Neural crest cell (in vitro differentiated cells): ENCODE results near the gene FYB2. TPM values are rescaled to one million over a fixed set of nuclear protein-coding genes. Genes with fewer than 3 reads are reported as not detected.

Experiments used
- DNase-seq: peaks from one replicate; pipeline ENCODE4 v3.0.0; 2021; ENCODE audit warnings: low read depth, mixed read lengths, low spot score
- H3K27ac Mint-ChIP-seq: one replicate; pipeline ENCODE4 v1.8.0; 2021; ENCODE audit warnings: mild to moderate bottlenecking, mixed read lengths; ENCODE audit not compliant: unreplicated experiment
- H3K27me3 Mint-ChIP-seq: 2 replicates; pipeline ENCODE4 v1.8.0; 2021; ENCODE audit warnings: low read depth, mild to moderate bottlenecking, mixed read lengths
- H3K36me3 Mint-ChIP-seq: 2 replicates; pipeline ENCODE4 v1.8.0; 2021; ENCODE audit warnings: low read depth, mild to moderate bottlenecking, mixed read lengths
- H3K4me1 Mint-ChIP-seq: 2 replicates; pipeline ENCODE4 v1.8.0; 2021; ENCODE audit warnings: mixed read lengths
- H3K4me3 Mint-ChIP-seq: one replicate; pipeline ENCODE4 v1.8.0; 2021; ENCODE audit warnings: mild to moderate bottlenecking, mixed read lengths
- H3K9me3 Mint-ChIP-seq: 2 replicates; pipeline ENCODE4 v1.8.0; 2021; ENCODE audit warnings: mixed read lengths
- total RNA-seq: library from RNA; stranded (reverse); gene quantifications from 2 replicates; pipeline ENCODE4 v1.2.1, GENCODE V29; 2021
- TF ChIP-seq, protein P1 (sequence below): fragments of 200-600 bp; sonication (generic); conservative IDR thresholded peaks from 2 replicates; pipeline ENCODE4 v1.5.0; 2021; ENCODE audit warnings: antibody characterized with exemption, mild to moderate bottlenecking

FYB2 gene
- total RNA-seq, 1 donor from 2014 or later: not detected

DNA sequence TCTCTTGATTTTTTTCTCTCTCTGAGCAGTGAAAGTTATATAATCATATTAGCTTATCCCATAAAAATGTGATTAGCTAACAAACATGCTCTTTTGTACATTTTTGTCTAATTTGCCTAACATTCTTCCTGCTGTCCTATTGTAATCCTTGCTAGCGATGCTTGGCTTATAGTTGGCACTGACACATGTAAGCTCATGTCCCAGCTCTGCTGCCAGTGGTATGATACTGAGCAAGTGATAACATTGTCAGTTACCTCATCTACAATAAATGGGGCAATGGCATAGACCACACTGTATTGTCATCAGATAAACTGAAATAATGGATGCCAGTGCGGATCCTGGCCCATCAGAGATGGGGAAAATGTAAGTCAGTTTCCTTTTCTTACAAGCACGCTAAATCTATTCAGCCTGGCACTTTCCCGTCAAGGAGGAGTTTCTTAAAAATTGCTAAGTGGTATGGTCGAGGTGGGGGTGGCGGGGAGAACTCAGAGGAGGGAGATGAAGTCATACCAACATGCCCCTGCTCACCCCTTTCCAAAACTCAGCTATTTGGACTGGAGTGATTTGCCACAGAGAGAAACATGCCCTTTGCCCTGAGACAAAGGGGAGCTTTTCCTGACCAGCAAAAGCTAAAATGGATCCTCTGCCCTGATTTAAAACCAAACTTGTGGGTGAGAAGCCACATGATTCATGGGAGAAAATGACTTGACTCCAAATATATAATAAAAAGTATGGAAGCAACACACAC is 1.3 kb downstream of the FYB2 start:
- no peak for DNase-seq
- Mint-ChIP-seq H3K4me1 (peaks cover 16% of the 10 kb centered on the region), H3K27me3 (peaks cover 21% of the 10 kb centered on the region), H3K4me3 (no peak overlapping the region), H3K9me3 (peaks cover 8% of the 10 kb centered on the region), H3K27ac (no peak overlapping the region), H3K36me3 (no peaks in the 10 kb centered on the region)
- TF ChIP-seq, protein P1, sequence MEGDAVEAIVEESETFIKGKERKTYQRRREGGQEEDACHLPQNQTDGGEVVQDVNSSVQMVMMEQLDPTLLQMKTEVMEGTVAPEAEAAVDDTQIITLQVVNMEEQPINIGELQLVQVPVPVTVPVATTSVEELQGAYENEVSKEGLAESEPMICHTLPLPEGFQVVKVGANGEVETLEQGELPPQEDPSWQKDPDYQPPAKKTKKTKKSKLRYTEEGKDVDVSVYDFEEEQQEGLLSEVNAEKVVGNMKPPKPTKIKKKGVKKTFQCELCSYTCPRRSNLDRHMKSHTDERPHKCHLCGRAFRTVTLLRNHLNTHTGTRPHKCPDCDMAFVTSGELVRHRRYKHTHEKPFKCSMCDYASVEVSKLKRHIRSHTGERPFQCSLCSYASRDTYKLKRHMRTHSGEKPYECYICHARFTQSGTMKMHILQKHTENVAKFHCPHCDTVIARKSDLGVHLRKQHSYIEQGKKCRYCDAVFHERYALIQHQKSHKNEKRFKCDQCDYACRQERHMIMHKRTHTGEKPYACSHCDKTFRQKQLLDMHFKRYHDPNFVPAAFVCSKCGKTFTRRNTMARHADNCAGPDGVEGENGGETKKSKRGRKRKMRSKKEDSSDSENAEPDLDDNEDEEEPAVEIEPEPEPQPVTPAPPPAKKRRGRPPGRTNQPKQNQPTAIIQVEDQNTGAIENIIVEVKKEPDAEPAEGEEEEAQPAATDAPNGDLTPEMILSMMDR: no peak

DNA sequence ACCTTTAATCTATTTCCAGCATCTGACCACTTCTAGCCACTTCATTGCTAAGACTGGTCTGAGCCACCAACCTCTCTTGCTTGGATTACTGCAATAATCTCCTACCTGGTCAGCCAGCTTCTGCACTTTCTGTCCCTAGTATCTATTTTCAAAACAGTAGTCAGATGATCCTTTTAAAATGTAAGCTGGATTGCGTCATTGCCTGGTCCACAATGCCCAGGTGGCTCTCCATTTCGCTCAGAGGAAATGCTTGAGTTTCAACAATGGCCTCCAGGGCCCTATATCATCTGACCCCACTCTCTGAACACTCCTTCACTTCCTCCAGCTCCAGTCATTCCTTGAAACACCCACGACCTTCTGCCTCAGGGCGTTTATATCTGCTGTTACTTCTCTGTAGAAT is 2.3 kb downstream of the FYB2 start:
- H3K27me3 Mint-ChIP-seq: peaks cover 14% of the 10 kb centered on the region
- H3K4me1 Mint-ChIP-seq: peaks cover 16% of the 10 kb centered on the region
- no peak for DNase-seq
- H3K36me3 Mint-ChIP-seq: no peaks in the 10 kb centered on the region
- H3K4me3 Mint-ChIP-seq: no peak overlapping the region
- H3K27ac Mint-ChIP-seq: peak overlapping the region; percentile 3
- H3K9me3 Mint-ChIP-seq: peaks cover 8% of the 10 kb centered on the region
- TF ChIP-seq, protein P1: no peak

DNA sequence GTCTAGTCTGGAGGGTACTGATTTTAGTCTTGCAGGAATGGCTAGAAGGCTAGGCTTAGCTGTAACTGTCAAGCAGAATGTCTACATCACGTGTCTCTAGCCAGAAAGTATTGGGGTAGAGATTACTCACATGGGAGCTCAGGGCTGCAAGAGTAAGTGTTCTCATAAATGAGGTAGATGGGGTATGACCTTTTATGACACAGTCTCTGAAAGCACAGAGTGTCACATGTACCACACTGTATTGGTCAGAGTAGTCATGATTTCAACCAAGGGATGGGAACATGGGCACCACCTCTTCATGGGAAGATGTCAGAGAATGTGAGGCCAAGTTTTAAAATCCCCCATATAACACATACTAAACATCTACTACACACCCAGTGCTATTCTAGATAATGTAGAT is 2.9 kb downstream of the FYB2 start:
- DNase-seq: no peak
- Mint-ChIP-seq H3K27ac (no peak overlapping the region), H3K36me3 (no peaks in the 10 kb centered on the region), H3K27me3 (peaks cover 11% of the 10 kb centered on the region), H3K9me3 (peaks cover 8% of the 10 kb centered on the region), H3K4me1 (peaks cover 16% of the 10 kb centered on the region), H3K4me3 (no peak overlapping the region)
- TF ChIP-seq, protein P1: no peak

DNA sequence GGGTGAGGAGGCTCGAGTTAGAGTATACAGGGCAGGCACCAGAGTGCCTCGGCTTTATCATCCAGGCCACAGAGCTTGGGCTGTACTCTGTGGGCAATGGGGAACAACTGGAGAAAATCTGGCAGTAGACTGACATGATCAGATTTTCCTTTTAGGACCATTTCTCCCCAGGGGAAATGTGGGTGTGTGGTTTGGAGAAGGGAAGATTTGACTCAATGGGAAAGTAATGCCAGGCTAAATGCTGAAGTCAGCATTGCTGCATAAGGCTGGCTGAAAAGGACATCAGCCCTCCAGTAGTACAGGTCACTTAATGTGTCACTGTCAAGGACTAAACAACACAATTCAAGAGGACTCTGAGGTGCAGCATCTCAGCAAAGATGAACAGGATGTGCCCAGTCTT is 5.0 kb downstream of the FYB2 start:
- DNase-seq: no peak
- TF ChIP-seq, protein P1: no peak
- H3K4me3 Mint-ChIP-seq: no peak overlapping the region
- no peak overlapping the region for H3K27ac Mint-ChIP-seq
- peaks cover 8% of the 10 kb centered on the region for H3K9me3 Mint-ChIP-seq
- peaks cover 12% of the 10 kb centered on the region for H3K4me1 Mint-ChIP-seq
- H3K27me3 Mint-ChIP-seq: peaks cover 13% of the 10 kb centered on the region
- no peaks in the 10 kb centered on the region for H3K36me3 Mint-ChIP-seq

DNA sequence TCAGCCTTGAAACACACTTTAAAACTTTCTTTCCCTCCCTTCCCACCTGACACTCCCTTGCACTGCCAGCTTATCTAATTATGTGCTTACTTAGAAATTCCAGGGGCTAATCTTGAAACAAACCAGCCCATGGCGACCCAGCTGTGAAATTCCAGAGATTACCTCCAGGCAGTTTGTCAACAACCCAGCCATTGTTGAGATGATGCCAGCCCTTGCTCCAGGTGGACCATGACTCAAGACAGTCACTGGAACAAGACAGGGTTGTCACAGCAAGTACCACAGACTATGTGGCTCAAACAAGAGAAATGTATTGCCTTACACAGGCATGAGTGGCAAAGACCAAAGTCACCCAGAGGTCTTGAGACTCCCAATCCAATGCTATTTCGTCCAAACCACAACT is 7.9 kb downstream of the FYB2 start:
- Mint-ChIP-seq H3K4me1 (no peaks in the 10 kb centered on the region), H3K4me3 (no peak overlapping the region), H3K9me3 (peaks cover 8% of the 10 kb centered on the region), H3K36me3 (no peaks in the 10 kb centered on the region), H3K27me3 (peaks cover 10% of the 10 kb centered on the region), H3K27ac (no peak overlapping the region)
- DNase-seq: no peak
- TF ChIP-seq, protein P1: no peak
